PC-3 (cell line): ENCODE measurements around the gene THUMPD3. TPM values are rescaled to one million over a fixed set of nuclear protein-coding genes. Genes with fewer than 3 reads are reported as not detected.

Experiments used
- ATAC-seq: fragments of 200-7000 bp; cut with Tn5 transposase; 2 replicates; pipeline ENCODE4 v1.9.1; 2020; ENCODE audit warnings: mild to moderate bottlenecking, moderate library complexity
- BruUV-seq: library from RNA; stranded (reverse); fragments of 400-500 nt; replicated peaks from 2 replicates; lab custom pipeline; 2021; lab: Mats Ljungman, UMichigan
- CTCF ChIA-PET: fragments of 300-600 bp; sonication (Branson Sonifier 250); formaldehyde crosslinking; loops from one replicate; lab custom pipeline; 2022; ENCODE audit warnings: antibody characterized with exemption; lab: Charles Lee
- POLR2A ChIA-PET: fragments of 300-600 bp; sonication (Branson Sonifier 250); formaldehyde crosslinking; loops from one replicate; lab custom pipeline; 2022; ENCODE audit warnings: antibody characterized with exemption; ENCODE audit not compliant: unreplicated experiment; lab: Charles Lee
- DNase-seq: peaks from one replicate; pipeline ENCODE4 v3.0.0-alpha.2; 2015
- H2AFZ ChIP-seq: fragments of 300-600 bp; sonication (generic); 2 replicates; pipeline ENCODE4 v1.6.0; 2016; ENCODE audit warnings: antibody characterized with exemption, low read length
- H3F3A ChIP-seq: fragments of 300-600 bp; sonication (generic); one replicate; pipeline ENCODE4 v1.6.0; 2017; ENCODE audit warnings: antibody characterized with exemption, low read length, control low read depth, mild to moderate bottlenecking; ENCODE audit not compliant: unreplicated experiment
- H3K27ac ChIP-seq: fragments of 300-600 bp; sonication (generic); 2 replicates; pipeline ENCODE4 v1.5.1; 2016; ENCODE audit warnings: mild to moderate bottlenecking, low read length
- H3K27me3 ChIP-seq: fragments of 300-600 bp; sonication (generic); 2 replicates; pipeline ENCODE4 v1.6.1; 2016; ENCODE audit warnings: low read length, mixed read lengths
- H3K36me3 ChIP-seq: fragments of 300-600 bp; sonication (generic); 2 replicates; pipeline ENCODE4 v1.6.1; 2016; ENCODE audit warnings: low read depth, mixed run types, low read length, mixed read lengths
- H3K4me1 ChIP-seq: fragments of 300-600 bp; sonication (generic); 2 replicates; pipeline ENCODE4 v1.5.1; 2016; ENCODE audit warnings: low read length; ENCODE audit not compliant: insufficient read depth
- H3K4me2 ChIP-seq: fragments of 300-600 bp; sonication (generic); 2 replicates; pipeline ENCODE4 v1.6.0; 2016; ENCODE audit warnings: low read length
- H3K4me3 ChIP-seq: fragments of 300-600 bp; sonication (generic); 2 replicates; pipeline ENCODE4 v1.5.1; 2016; ENCODE audit warnings: mild to moderate bottlenecking, low read length, mixed read lengths
- H3K79me2 ChIP-seq: fragments of 300-600 bp; sonication (generic); 2 replicates; pipeline ENCODE4 v1.6.1; 2017; ENCODE audit warnings: low read length, mixed read lengths
- H3K9ac ChIP-seq: fragments of 300-600 bp; sonication (generic); 2 replicates; pipeline ENCODE4 v1.6.0; 2016; ENCODE audit warnings: mild to moderate bottlenecking, low read length
- H3K9me2 ChIP-seq: fragments of 300-600 bp; sonication (generic); replicated peaks from 2 replicates; pipeline ENCODE4 v1.6.1; 2016; ENCODE audit warnings: mixed run types, low read length, mixed read lengths
- H3K9me3 ChIP-seq: fragments of 300-600 bp; sonication (generic); 2 replicates; pipeline ENCODE4 v1.6.1; 2016; ENCODE audit warnings: low read length, mixed read lengths
- H4K20me1 ChIP-seq: fragments of 300-600 bp; sonication (generic); 2 replicates; pipeline ENCODE4 v1.6.1; 2016; ENCODE audit warnings: low read length, mixed read lengths
- EZH2 ChIP-seq: fragments of 300-600 bp; sonication (generic); IDR thresholded peaks from one replicate; pipeline ENCODE4 v1.6.1; 2017; ENCODE audit warnings: antibody characterized with exemption, mild to moderate bottlenecking, low read length; ENCODE audit not compliant: unreplicated experiment
- EZH2phosphoT487 ChIP-seq: fragments of 300-600 bp; sonication (generic); IDR thresholded peaks from 2 replicates; pipeline ENCODE4 v1.6.1; 2018; ENCODE audit warnings: mild to moderate bottlenecking, antibody characterized with exemption, low read length, borderline replicate concordance
- intact Hi-C: fragments of 100-400 bp; cut with micrococcal nuclease; formaldehyde crosslinking; loops from 2 replicates; pipeline ENCODE4 v1.9.0; 2023
- total RNA-seq: library from RNA; depleted of rRNA; stranded (reverse); fragments of >200 nt; gene quantifications from 2 replicates; pipeline ENCODE4 v1.2.3, GENCODE V29; 2014
- TF ChIP-seq, protein P1 (sequence below): fragments of 300-600 bp; sonication (generic); conservative IDR thresholded peaks from 2 replicates; pipeline ENCODE4 v1.5.1; 2017; ENCODE audit warnings: antibody characterized with exemption, low read depth, mild to moderate bottlenecking, low read length

Gene THUMPD3
- total RNA-seq, 1 experiment from 2014 or later, result 45.3 TPM

DNA sequence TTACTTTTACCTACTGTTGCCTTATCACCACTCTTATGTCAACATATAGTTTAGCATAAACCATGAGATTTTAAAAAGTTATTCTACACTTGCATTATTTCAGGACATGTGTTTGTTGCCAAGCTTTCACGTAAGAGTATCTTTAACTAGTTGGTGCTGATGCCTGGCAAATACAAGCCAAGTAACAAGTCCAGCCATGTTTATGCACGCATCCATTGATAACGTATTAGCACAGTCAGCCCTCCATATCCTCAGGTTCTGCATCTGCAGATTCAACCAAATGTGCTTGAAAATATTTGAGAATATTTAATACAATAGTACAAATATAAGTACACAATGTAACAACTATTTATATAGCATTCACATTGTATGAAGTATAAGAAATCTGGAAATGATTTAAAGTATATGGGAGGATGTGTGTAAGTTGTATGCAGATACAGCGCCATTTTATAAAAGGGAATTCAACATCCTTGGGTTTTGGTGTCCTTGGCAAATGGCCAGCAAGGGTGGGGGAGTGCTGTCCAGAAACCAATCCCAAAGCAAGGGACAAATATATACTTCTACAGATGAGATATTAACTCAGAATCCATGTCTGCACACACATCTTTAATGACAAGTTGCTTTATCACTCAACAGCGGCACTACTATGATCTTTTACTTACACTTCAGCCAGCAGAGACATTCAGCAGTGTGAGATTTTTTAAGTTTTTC, 25.9 kb downstream of the THUMPD3 start:
- Histone ChIP-seq H4K20me1 (peaks cover 42% of the 10 kb centered on the region), H3K9ac (no peak overlapping the region)
- intact Hi-C loops, result no loop called here

DNA sequence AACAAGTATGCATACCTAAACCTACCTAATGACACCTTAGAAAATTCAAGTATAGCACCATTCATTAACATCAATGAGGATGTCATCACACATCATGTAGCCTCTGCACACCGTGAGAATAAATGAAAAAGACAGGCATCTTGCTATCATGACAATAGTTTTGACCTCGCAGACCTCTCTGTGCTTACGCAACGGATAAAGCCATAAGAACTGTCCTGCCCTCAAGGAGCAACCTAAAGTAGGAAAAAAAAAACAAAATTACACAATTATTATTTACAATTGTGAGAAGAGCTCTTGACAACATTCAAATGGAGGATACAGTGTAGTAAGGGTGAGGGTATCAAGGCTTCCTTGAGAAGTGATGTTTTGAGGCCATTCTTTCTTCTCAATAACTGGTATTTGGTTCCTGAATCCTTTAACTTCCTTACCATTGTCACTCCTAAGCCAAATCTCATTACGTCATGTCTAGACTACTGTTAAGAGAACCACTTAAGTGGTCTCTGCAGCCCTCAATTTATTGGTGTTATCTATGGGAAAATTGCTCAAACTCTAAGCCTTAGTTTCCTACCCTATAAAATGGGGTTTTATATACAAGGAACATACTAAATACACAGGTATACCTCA, 27.5 kb downstream of the THUMPD3 start:
- ChIA-PET POLR2A (no interaction called here), CTCF (no interaction called here)
- Histone ChIP-seq H4K20me1 (peaks cover 59% of the 10 kb centered on the region), H3K9me2 (no peaks in the 10 kb centered on the region), H3F3A (peaks cover 14% of the 10 kb centered on the region), H3K4me2 (no peak overlapping the region), H3K36me3 (peaks cover 94% of the 10 kb centered on the region), H3K9ac (no peak overlapping the region), H3K4me1 (peaks cover 30% of the 10 kb centered on the region), H3K79me2 (peaks cover 69% of the 10 kb centered on the region), H2AFZ (no peak overlapping the region), H3K27ac (no peak overlapping the region), H3K4me3 (no peak overlapping the region), H3K9me3 (no peaks in the 10 kb centered on the region), H3K27me3 (no peaks in the 10 kb centered on the region)
- TF ChIP-seq, protein P1, sequence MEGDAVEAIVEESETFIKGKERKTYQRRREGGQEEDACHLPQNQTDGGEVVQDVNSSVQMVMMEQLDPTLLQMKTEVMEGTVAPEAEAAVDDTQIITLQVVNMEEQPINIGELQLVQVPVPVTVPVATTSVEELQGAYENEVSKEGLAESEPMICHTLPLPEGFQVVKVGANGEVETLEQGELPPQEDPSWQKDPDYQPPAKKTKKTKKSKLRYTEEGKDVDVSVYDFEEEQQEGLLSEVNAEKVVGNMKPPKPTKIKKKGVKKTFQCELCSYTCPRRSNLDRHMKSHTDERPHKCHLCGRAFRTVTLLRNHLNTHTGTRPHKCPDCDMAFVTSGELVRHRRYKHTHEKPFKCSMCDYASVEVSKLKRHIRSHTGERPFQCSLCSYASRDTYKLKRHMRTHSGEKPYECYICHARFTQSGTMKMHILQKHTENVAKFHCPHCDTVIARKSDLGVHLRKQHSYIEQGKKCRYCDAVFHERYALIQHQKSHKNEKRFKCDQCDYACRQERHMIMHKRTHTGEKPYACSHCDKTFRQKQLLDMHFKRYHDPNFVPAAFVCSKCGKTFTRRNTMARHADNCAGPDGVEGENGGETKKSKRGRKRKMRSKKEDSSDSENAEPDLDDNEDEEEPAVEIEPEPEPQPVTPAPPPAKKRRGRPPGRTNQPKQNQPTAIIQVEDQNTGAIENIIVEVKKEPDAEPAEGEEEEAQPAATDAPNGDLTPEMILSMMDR, result no peak
- TF ChIP-seq EZH2 (no peak), EZH2phosphoT487 (no peak)
- no peak for DNase-seq
- ATAC-seq, result no peak
- BruUV-seq, result no TSS peak
- intact Hi-C loops, result no loop called here

More for the DNA sequence above, 25.9 kb downstream of the THUMPD3 start:
- Histone ChIP-seq H3K27ac (no peak overlapping the region), H3F3A (peaks cover 14% of the 10 kb centered on the region), H3K4me1 (0 out of 2 replicates have a peak, but pooled peaks cover 13% of the 10 kb centered on the region), H2AFZ (no peak overlapping the region), H3K4me2 (no peak overlapping the region), H3K27me3 (no peaks in the 10 kb centered on the region), H3K4me3 (no peak overlapping the region), H3K9me3 (no peaks in the 10 kb centered on the region), H3K79me2 (peaks cover 52% of the 10 kb centered on the region), H3K36me3 (peaks cover 94% of the 10 kb centered on the region), H3K9me2 (no peaks in the 10 kb centered on the region)
- ChIA-PET CTCF (no interaction called here), POLR2A (interaction anchor here (0.6 to 0.7 kb wide), 2 partner anchors 19 to 32 kb away, joined by 4 to 11 read pairs; no protein-coding TSS in a partner anchor)
- DNase-seq (no peak), ATAC-seq (no peak)
- TF ChIP-seq EZH2, result no peak
- TF ChIP-seq, protein P1, result no peak
- no peak for TF ChIP-seq EZH2phosphoT487
- BruUV-seq, result no TSS peak

GRCh38 chr3:9392041-9392440, 29.2 kb downstream of the THUMPD3 start:
- ChIA-PET POLR2A (no interaction called here), CTCF (no interaction called here)
- Histone ChIP-seq H3K4me1 (peaks cover 33% of the 10 kb centered on the region), H3K79me2 (peaks cover 79% of the 10 kb centered on the region), H3K9me2 (no peaks in the 10 kb centered on the region), H3K4me2 (no peak overlapping the region), H3K9me3 (no peaks in the 10 kb centered on the region), H3F3A (peaks cover 11% of the 10 kb centered on the region), H3K9ac (no peak overlapping the region), H4K20me1 (peaks cover 63% of the 10 kb centered on the region), H3K27ac (no peak overlapping the region), H3K27me3 (no peaks in the 10 kb centered on the region), H3K36me3 (peaks cover 83% of the 10 kb centered on the region), H2AFZ (no peak overlapping the region), H3K4me3 (no peak overlapping the region)
- no TSS peak for BruUV-seq
- intact Hi-C loops, result no loop called here
- TF ChIP-seq, protein P1, result no peak
- TF ChIP-seq EZH2phosphoT487 (no peak), EZH2 (no peak)
- ATAC-seq (no peak), DNase-seq (no peak)
